H7 (cell line): ENCODE results near the gene ZIM2. TPM values are rescaled to one million over a fixed set of nuclear protein-coding genes. Genes with fewer than 3 reads are reported as not detected.

Source experiments
- DNase-seq: peaks from one replicate; pipeline ENCODE4 v3.0.0; 2012
- H3K27me3 ChIP-seq: 2 replicates; pipeline ENCODE4 v1.6.0; 2011; ENCODE audit warnings: mild to moderate bottlenecking, low read length; ENCODE audit not compliant: control insufficient read depth, insufficient read depth
- H3K36me3 ChIP-seq: replicated peaks from 2 replicates; pipeline ENCODE4 v1.5.1; 2011; ENCODE audit warnings: low read length; ENCODE audit not compliant: control insufficient read depth, insufficient read depth
- H3K4me3 ChIP-seq: 2 replicates; pipeline ENCODE4 v1.5.1; 2011; ENCODE audit warnings: low read depth, mild to moderate bottlenecking, control low read depth, low read length, moderate library complexity; ENCODE audit not compliant: insufficient read depth
- total RNA-seq: library from RNA; depleted of rRNA; stranded (reverse); fragments of >200 nt; shearing (Covaris generic); gene quantifications from 2 replicates; pipeline ENCODE4 v1.2.3, GENCODE V29; 2014

ZIM2 gene
- total RNA-seq, 1 experiment from 2014 or later, result not detected

- no peaks in the 10 kb centered on the region for H3K36me3 ChIP-seq
- H3K4me3 ChIP-seq, result no peak overlapping the region
- H3K27me3 ChIP-seq, result no peaks in the 10 kb centered on the region
- DNase-seq, result no peak
These were observed 62.2 kb downstream of the ZIM2 start for GRCh38 chr19:56778351-56778750.

- no peak for DNase-seq
- no peaks in the 10 kb centered on the region for H3K27me3 ChIP-seq
- H3K4me3 ChIP-seq, result no peak overlapping the region
- no peaks in the 10 kb centered on the region for H3K36me3 ChIP-seq
These were observed 70.9 kb downstream of the ZIM2 start for GRCh38 chr19:56769650-56770049.

GRCh38 chr19:56765137-56765536 is 75.4 kb downstream of the ZIM2 start:
- H3K4me3 ChIP-seq, result no peak overlapping the region
- H3K27me3 ChIP-seq, result no peaks in the 10 kb centered on the region
- no peaks in the 10 kb centered on the region for H3K36me3 ChIP-seq
- DNase-seq, result no peak

- DNase-seq, result no peak
- H3K36me3 ChIP-seq, result no peaks in the 10 kb centered on the region
These were observed 76.3 kb downstream of the ZIM2 start for GRCh38 chr19:56764196-56764695.

GRCh38 chr19:56760842-56761241 is 79.7 kb downstream of the ZIM2 start:
- H3K36me3 ChIP-seq, result no peaks in the 10 kb centered on the region
- no peak for DNase-seq
- no peaks in the 10 kb centered on the region for H3K27me3 ChIP-seq
- H3K4me3 ChIP-seq, result no peak overlapping the region

More at GRCh38 chr19:56764196-56764695, 76.3 kb downstream of the ZIM2 start:
- Histone ChIP-seq H3K4me3 (no peak overlapping the region), H3K27me3 (no peaks in the 10 kb centered on the region)

GRCh38 chr19:56759531-56759930 is 81.0 kb downstream of the ZIM2 start:
- no peak for DNase-seq
- no peaks in the 10 kb centered on the region for H3K36me3 ChIP-seq
- no peaks in the 10 kb centered on the region for H3K27me3 ChIP-seq
- no peak overlapping the region for H3K4me3 ChIP-seq

- no peak for DNase-seq
- no peak overlapping the region for H3K4me3 ChIP-seq
- H3K27me3 ChIP-seq, result no peaks in the 10 kb centered on the region
- H3K36me3 ChIP-seq, result no peaks in the 10 kb centered on the region
These were observed 89.4 kb downstream of the ZIM2 start for GRCh38 chr19:56751078-56751489.

- Histone ChIP-seq H3K4me3 (no peak overlapping the region), H3K36me3 (no peaks in the 10 kb centered on the region), H3K27me3 (no peaks in the 10 kb centered on the region)
- DNase-seq, result no peak
These were observed 89.9 kb downstream of the ZIM2 start for GRCh38 chr19:56750658-56751057.

- no peak for DNase-seq
- no peak overlapping the region for H3K4me3 ChIP-seq
- H3K36me3 ChIP-seq, result no peaks in the 10 kb centered on the region
- H3K27me3 ChIP-seq, result no peaks in the 10 kb centered on the region
These were observed 92.1 kb downstream of the ZIM2 start for GRCh38 chr19:56748378-56748777.

GRCh38 chr19:56746367-56746766 is 94.2 kb downstream of the ZIM2 start:
- Histone ChIP-seq H3K4me3 (no peak overlapping the region), H3K27me3 (no peaks in the 10 kb centered on the region), H3K36me3 (no peaks in the 10 kb centered on the region)
- no peak for DNase-seq

- Histone ChIP-seq H3K4me3 (no peak overlapping the region), H3K36me3 (no peaks in the 10 kb centered on the region), H3K27me3 (no peaks in the 10 kb centered on the region)
- DNase-seq, result no peak
These were observed 100.0 kb downstream of the ZIM2 start for GRCh38 chr19:56740501-56740900.

- Histone ChIP-seq H3K27me3 (no peaks in the 10 kb centered on the region), H3K36me3 (no peaks in the 10 kb centered on the region), H3K4me3 (no peak overlapping the region)
- no peak for DNase-seq
These were observed 104.0 kb downstream of the ZIM2 start for GRCh38 chr19:56736571-56736970.

- no peak for DNase-seq
- no peaks in the 10 kb centered on the region for H3K27me3 ChIP-seq
These were observed 107.5 kb downstream of the ZIM2 start for GRCh38 chr19:56732976-56733375.

GRCh38 chr19:56727677-56728076 is 112.8 kb downstream of the ZIM2 start:
- H3K36me3 ChIP-seq, result no peaks in the 10 kb centered on the region
- DNase-seq, result no peak
- no peaks in the 10 kb centered on the region for H3K27me3 ChIP-seq
- H3K4me3 ChIP-seq, result no peak overlapping the region

More at GRCh38 chr19:56732976-56733375, 107.5 kb downstream of the ZIM2 start:
- Histone ChIP-seq H3K4me3 (no peak overlapping the region), H3K36me3 (no peaks in the 10 kb centered on the region)

- Histone ChIP-seq H3K36me3 (no peaks in the 10 kb centered on the region), H3K4me3 (no peak overlapping the region), H3K27me3 (no peaks in the 10 kb centered on the region)
- no peak for DNase-seq
These were observed 114.6 kb downstream of the ZIM2 start for GRCh38 chr19:56725829-56726424.
